GM18867 (cell line): ENCODE data around the gene GOLGA1.

Source experiments
- ATAC-seq: cut with Tn5 transposase; IDR thresholded peaks from one replicate; pipeline ENCODE4 v1.9.1; 2021; ENCODE audit warnings: mild to moderate bottlenecking, moderate library complexity; ENCODE audit not compliant: unreplicated experiment

Gene GOLGA1

GRCh38 chr9:124886866-124887492 is 53.9 kb downstream of the GOLGA1 start:
- no peak for ATAC-seq

GRCh38 chr9:124886461-124886860 is 54.4 kb downstream of the GOLGA1 start:
- no peak for ATAC-seq

- no peak for ATAC-seq
These were observed 55.3 kb downstream of the GOLGA1 start for GRCh38 chr9:124885551-124885950.

GRCh38 chr9:124884376-124884775 is 56.5 kb downstream of the GOLGA1 start:
- ATAC-seq = no peak

- no peak for ATAC-seq
These were observed 58.7 kb downstream of the GOLGA1 start for GRCh38 chr9:124882231-124882630.

- ATAC-seq = no peak
These were observed 59.6 kb downstream of the GOLGA1 start for GRCh38 chr9:124881138-124881743.

GRCh38 chr9:124880501-124880900 is 60.4 kb downstream of the GOLGA1 start:
- ATAC-seq = peak; percentile 70

GRCh38 chr9:124879226-124879625 is 61.7 kb downstream of the GOLGA1 start:
- ATAC-seq = no peak

GRCh38 chr9:124878518-124878917 is 62.4 kb downstream of the GOLGA1 start:
- no peak for ATAC-seq

GRCh38 chr9:124878021-124878420 is 62.9 kb downstream of the GOLGA1 start:
- ATAC-seq = no peak

- ATAC-seq = no peak
These were observed 63.7 kb downstream of the GOLGA1 start for GRCh38 chr9:124877021-124877782.

GRCh38 chr9:124875501-124875900 is 65.4 kb downstream of the GOLGA1 start:
- no peak for ATAC-seq

GRCh38 chr9:124873664-124874063 is 67.2 kb downstream of the GOLGA1 start:
- no peak for ATAC-seq

- no peak for ATAC-seq
These were observed 69.7 kb downstream of the GOLGA1 start for GRCh38 chr9:124871156-124871561.

GRCh38 chr9:124870723-124871122 is 70.2 kb downstream of the GOLGA1 start:
- ATAC-seq = no peak

GRCh38 chr9:124869986-124870560 is 70.8 kb downstream of the GOLGA1 start:
- ATAC-seq = peak; percentile 50

GRCh38 chr9:124869466-124869985 is 71.4 kb downstream of the GOLGA1 start:
- ATAC-seq = peak; percentile 4

GRCh38 chr9:124868511-124869465 is 72.1 kb downstream of the GOLGA1 start:
- peak; percentile 66 for ATAC-seq

- ATAC-seq = no peak
These were observed 77.5 kb downstream of the GOLGA1 start for GRCh38 chr9:124863371-124863871.
